Lower leg skin (tissue), 4 donors: ENCODE results near the gene ARHGAP12. TPM values are rescaled to one million over a fixed set of nuclear protein-coding genes. Genes with fewer than 3 reads are reported as not detected.
"Not testable (repeated sequence)": the region's sequence is repeated elsewhere in the genome, so short reads cannot be mapped to it uniquely, and the experiment has no call there.

Experiments used
- DNase-seq, 2 donors: peaks; one replicate each; pipeline ENCODE4 v3.0.0-alpha.2; 2019; ENCODE audit warnings: low spot score in 2 of 2
- H3K4me3 ChIP-seq: fragments of 200-600 bp; sonication (generic); 2 replicates; pipeline ENCODE4 v1.5.1; 2017; ENCODE audit warnings: mild to moderate bottlenecking, low read depth; ENCODE audit not compliant: poor library complexity, severe bottlenecking
- POLR2A ChIP-seq, 2 donors: fragments of 450-650 bp; IDR thresholded peaks; one replicate each; pipeline ENCODE4 v1.6.1; 2016 to 2017; ENCODE audit warnings: antibody characterized with exemption in 2 of 2, mild to moderate bottlenecking in 1 of 2, moderate library complexity in 1 of 2
- WGBS, 2 donors: methylation state at CpG; one replicate each; pipeline ENCODE4 v1.1.5; 2018; 5-methylcytosine and 5-hydroxymethylcytosine counted together
- intact Hi-C: fragments of 100-400 bp; cut with DNase I; formaldehyde crosslinking; loops from one replicate; pipeline ENCODE4 v1.15.0; 2023; ENCODE audit warnings: low total_unique reads
- total RNA-seq, 4 donors: library from RNA; depleted of rRNA; stranded (reverse); fragments of >200 nt; gene quantifications; one replicate each; pipeline ENCODE4 v1.1.0, GENCODE V29; 2016
- TF ChIP-seq, protein P1 (sequence below), 3 donors: fragments of 450-650 bp; IDR thresholded peaks; one replicate each; pipeline ENCODE4 v1.5.1; 2016; ENCODE audit warnings: antibody characterized with exemption in 3 of 3, mild to moderate bottlenecking in 3 of 3, moderate library complexity in 2 of 3

ARHGAP12 gene
- total RNA-seq, 4 donors from 2014 or later: 29.9 to 35.2 (median 31.4) TPM

DNA sequence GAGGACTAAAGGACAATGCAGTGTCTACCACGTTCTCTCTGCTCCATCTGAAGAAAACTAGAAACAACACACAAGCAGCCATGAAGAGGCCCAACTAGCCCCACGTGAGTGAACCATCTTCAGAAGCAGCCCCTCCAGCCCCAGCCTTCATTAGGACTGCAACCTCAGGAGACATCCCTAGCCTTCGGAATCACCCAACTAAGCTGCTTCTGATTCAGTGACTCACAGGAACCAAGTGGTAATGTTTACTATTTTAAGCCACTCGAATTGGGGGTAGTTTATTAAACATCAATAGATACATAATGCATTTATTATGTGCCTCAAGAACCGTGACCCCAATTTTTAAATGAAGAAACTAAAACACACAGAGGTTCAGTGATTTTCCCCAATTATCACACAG lies 22.6 kb downstream of the ARHGAP12 start:
- H3K4me3 ChIP-seq: no peak overlapping the region
- DNase-seq: no peak
- TF ChIP-seq POLR2A (IDR thresholded peaks at IDR 0.05): no peak
- TF ChIP-seq, protein P1, sequence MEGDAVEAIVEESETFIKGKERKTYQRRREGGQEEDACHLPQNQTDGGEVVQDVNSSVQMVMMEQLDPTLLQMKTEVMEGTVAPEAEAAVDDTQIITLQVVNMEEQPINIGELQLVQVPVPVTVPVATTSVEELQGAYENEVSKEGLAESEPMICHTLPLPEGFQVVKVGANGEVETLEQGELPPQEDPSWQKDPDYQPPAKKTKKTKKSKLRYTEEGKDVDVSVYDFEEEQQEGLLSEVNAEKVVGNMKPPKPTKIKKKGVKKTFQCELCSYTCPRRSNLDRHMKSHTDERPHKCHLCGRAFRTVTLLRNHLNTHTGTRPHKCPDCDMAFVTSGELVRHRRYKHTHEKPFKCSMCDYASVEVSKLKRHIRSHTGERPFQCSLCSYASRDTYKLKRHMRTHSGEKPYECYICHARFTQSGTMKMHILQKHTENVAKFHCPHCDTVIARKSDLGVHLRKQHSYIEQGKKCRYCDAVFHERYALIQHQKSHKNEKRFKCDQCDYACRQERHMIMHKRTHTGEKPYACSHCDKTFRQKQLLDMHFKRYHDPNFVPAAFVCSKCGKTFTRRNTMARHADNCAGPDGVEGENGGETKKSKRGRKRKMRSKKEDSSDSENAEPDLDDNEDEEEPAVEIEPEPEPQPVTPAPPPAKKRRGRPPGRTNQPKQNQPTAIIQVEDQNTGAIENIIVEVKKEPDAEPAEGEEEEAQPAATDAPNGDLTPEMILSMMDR (IDR thresholded peaks at IDR 0.05): no peak
- 83 to 87% methylated on average over 5 of the region's 5 CpGs for WGBS, 2 donors
- intact Hi-C loops: no loop called here

DNA sequence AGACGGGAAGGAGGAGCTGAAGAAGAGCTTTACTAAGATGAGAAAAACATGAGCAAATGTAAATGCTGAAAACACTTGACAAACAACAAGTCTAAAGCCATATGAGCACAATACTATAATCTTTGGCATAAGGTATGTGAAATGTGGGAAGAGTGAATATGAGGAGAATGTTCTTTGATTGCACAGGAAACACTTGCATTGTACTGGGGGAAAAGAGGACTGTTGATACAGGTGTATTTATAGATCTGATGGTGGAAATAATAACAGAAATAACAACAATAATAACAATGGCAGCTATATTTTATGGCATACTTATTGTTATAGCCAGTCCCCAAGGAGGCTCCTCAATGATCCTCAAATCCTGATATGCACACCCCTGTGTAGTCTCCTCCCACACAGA lies 23.0 kb downstream of the ARHGAP12 start:
- no peak for TF ChIP-seq POLR2A (IDR thresholded peaks at IDR 0.05)
- TF ChIP-seq, protein P1 (IDR thresholded peaks at IDR 0.05): no peak
- intact Hi-C loops: no loop called here
- 100% methylated on average over 1 of the region's 1 CpG for WGBS, 2 donors
- H3K4me3 ChIP-seq: no peak overlapping the region
- no peak for DNase-seq

DNA sequence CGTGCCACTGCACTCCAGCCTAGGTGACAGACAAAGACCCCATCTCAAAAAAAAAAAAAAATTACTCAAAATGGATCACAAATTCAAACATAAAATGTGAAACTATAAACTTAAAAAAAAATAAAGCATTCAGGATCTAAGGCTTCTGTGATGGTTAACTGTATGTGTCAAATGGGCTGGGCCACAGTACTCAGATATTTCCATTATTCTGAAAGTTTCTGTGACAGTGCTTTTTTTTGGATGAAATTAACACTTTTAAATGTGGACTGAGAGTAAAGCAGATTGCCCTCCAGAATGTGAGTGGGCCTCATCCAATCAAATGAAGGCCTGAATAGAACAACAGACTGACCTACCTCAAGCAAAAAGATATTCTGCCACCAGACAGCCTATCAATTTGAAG lies 26.0 kb downstream of the ARHGAP12 start:
- intact Hi-C loops: no loop called here
- DNase-seq: no peak
- TF ChIP-seq, protein P1 (IDR thresholded peaks at IDR 0.05): no peak
- WGBS, 2 donors: 100% methylated on average over 1 of the region's 1 CpG
- H3K4me3 ChIP-seq: no peak overlapping the region

- WGBS, 2 donors: 52 to 54% methylated on average over 2 of the region's 2 CpGs
- intact Hi-C loops: no loop called here
Observed at GRCh38 chr10:31897506-31897905, 31.1 kb downstream of the ARHGAP12 start.

GRCh38 chr10:31896968-31897384 lies 31.7 kb downstream of the ARHGAP12 start:
- H3K4me3 ChIP-seq: no peak overlapping the region
- intact Hi-C loops: no loop called here
- 46 to 50% methylated on average over 1 of the region's 1 CpG for WGBS, 2 donors
- DNase-seq: no peak
- TF ChIP-seq POLR2A (IDR thresholded peaks at IDR 0.05): no peak
- TF ChIP-seq, protein P1 (IDR thresholded peaks at IDR 0.05): no peak

More at GRCh38 chr10:31897506-31897905, 31.1 kb downstream of the ARHGAP12 start:
- H3K4me3 ChIP-seq: no peak overlapping the region
- no peak for DNase-seq
- no peak for TF ChIP-seq POLR2A (IDR thresholded peaks at IDR 0.05)
- TF ChIP-seq, protein P1 (IDR thresholded peaks at IDR 0.05): no peak

GRCh38 chr10:31895722-31896121 lies 32.9 kb downstream of the ARHGAP12 start:
- DNase-seq, intact Hi-C loops, H3K4me3 ChIP-seq: not testable (repeated sequence)
- WGBS, 2 donors: 98 to 99% methylated on average over 6 of the region's 6 CpGs
